Panc1 (cell line): Measurements from ENCODE around the gene LRIG3. TPM values are rescaled to one million over a fixed set of nuclear protein-coding genes. Genes with fewer than 3 reads are reported as not detected.

ENCODE experiments used
- ATAC-seq: fragments of 200-7000 bp; cut with Tn5 transposase; 2 replicates; pipeline ENCODE4 v1.9.1; 2020; ENCODE audit warnings: mild to moderate bottlenecking, moderate library complexity
- BruUV-seq: library from RNA; stranded (reverse); fragments of 400-500 nt; replicated peaks from 2 replicates; lab custom pipeline; 2021; lab: Mats Ljungman, UMichigan
- CTCF ChIA-PET: fragments of 300-600 bp; sonication (Branson Sonifier 250); formaldehyde crosslinking; loops from one replicate; lab custom pipeline; 2022; ENCODE audit warnings: antibody characterized with exemption; lab: Charles Lee
- POLR2A ChIA-PET: fragments of 300-600 bp; sonication (Branson Sonifier 250); formaldehyde crosslinking; loops from one replicate; lab custom pipeline; 2022; ENCODE audit warnings: antibody characterized with exemption; lab: Charles Lee
- DNase-seq: peaks from one replicate; pipeline ENCODE4 v3.0.0-alpha.2; 2010; ENCODE audit warnings: low read depth, low spot score
- H3K27ac ChIP-seq: 2 replicates; pipeline ENCODE4 v1.5.1; 2011; ENCODE audit warnings: mild to moderate bottlenecking, low read length, inconsistent platforms
- H3K27me3 ChIP-seq: fragments of 200-500 bp; sonication (Bioruptor generic); 2 replicates; pipeline ENCODE4 v1.6.0; 2014; ENCODE audit warnings: low read length, inconsistent platforms; ENCODE audit not compliant: control insufficient read depth, insufficient read depth
- H3K36me3 ChIP-seq: fragments of 200-500 bp; sonication (Bioruptor generic); 2 replicates; pipeline ENCODE4 v1.5.1; 2014; ENCODE audit warnings: inconsistent platforms, mild to moderate bottlenecking, low read length, moderate library complexity; ENCODE audit not compliant: control insufficient read depth, insufficient read depth
- H3K4me1 ChIP-seq: 2 replicates; pipeline ENCODE4 v1.5.1; 2011; ENCODE audit warnings: inconsistent platforms, mild to moderate bottlenecking, low read length, moderate library complexity; ENCODE audit not compliant: control insufficient read depth, insufficient read depth
- H3K4me3 ChIP-seq, 2 experiments: 2 replicates each; pipeline ENCODE4 v1.5.1; 2011 to 2012; ENCODE audit warnings: low read depth in 2 of 2, low read length in 2 of 2, mild to moderate bottlenecking in 2 of 2, inconsistent platforms in 1 of 2, moderate library complexity in 1 of 2
- H3K9me3 ChIP-seq: fragments of 200-500 bp; sonication (Bioruptor generic); 2 replicates; pipeline ENCODE4 v1.5.1; 2014; ENCODE audit warnings: low read depth, mild to moderate bottlenecking, inconsistent platforms, low read length, moderate library complexity; ENCODE audit not compliant: control insufficient read depth, insufficient read depth
- CTCF ChIP-seq: fragments of 450-650 bp; IDR thresholded peaks from 2 replicates; pipeline ENCODE4 v1.5.1; 2017; ENCODE audit warnings: mild to moderate bottlenecking
- POLR2AphosphoS5 ChIP-seq: IDR thresholded peaks from 2 replicates; pipeline ENCODE4 v1.6.1; 2012; ENCODE audit warnings: mild to moderate bottlenecking, low read depth, low read length, moderate library complexity
- SIN3A ChIP-seq: IDR thresholded peaks from 2 replicates; pipeline ENCODE4 v1.6.1; 2012; ENCODE audit warnings: low read depth, mild to moderate bottlenecking, low read length, moderate library complexity, borderline replicate concordance; ENCODE audit not compliant: insufficient read depth
- TCF7L2 ChIP-seq: IDR thresholded peaks from 2 replicates; pipeline ENCODE4 v1.6.1; 2011; ENCODE audit warnings: mild to moderate bottlenecking, low read depth, low read length, inconsistent platforms
- in situ Hi-C: cut with HindIII; loops from 2 replicates; pipeline ENCODE4 v1.10.0; 2016; ENCODE audit warnings: low sequenced_read_pairs, low pct_unique_long_range_greater_than_20kb
- intact Hi-C: fragments of 100-400 bp; cut with micrococcal nuclease; formaldehyde crosslinking; loops from one replicate; pipeline ENCODE4 v1.10.0; 2022; ENCODE audit not compliant: unreplicated experiment
- total RNA-seq: library from RNA; stranded (reverse); gene quantifications from one replicate; pipeline ENCODE4 v1.2.1, GENCODE V29; 2021; ENCODE audit not compliant: unreplicated experiment
- TF ChIP-seq, protein P1 (sequence below), 2 experiments: IDR thresholded peaks; 2 replicates each; pipeline ENCODE4 v1.6.1; 2011 to 2012; ENCODE audit warnings: low read depth in 2 of 2, control low read depth in 1 of 2, low read length in 1 of 2, mild to moderate bottlenecking in 1 of 2, moderate library complexity in 1 of 2; ENCODE audit not compliant: insufficient read depth in 1 of 2

Gene LRIG3
- total RNA-seq, 1 experiment from 2014 or later, result 12.1 TPM

DNA sequence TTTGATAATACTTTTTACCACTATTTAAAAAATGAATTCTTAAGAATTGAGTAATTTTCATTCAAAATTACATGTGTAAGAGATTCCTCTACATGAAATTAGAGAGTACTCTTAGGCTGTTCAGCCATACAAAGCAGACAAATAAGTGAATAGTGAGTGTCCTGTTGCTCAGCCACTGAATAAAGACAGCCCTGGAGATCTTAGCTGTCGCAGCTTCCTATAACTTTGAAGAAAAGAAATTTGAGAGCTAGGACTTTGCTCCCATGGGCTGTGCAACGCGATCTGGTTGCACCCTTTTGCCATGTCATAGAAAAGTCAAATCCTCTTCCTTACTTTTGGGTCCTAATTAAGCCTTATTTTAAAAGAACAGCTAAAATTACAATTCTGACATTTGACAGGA, 40.9 kb upstream of the LRIG3 start:
- no peak for DNase-seq
- TF ChIP-seq TCF7L2, result no peak
- TF ChIP-seq CTCF, result no peak
- TF ChIP-seq POLR2AphosphoS5, result no peak
- TF ChIP-seq, protein P1, sequence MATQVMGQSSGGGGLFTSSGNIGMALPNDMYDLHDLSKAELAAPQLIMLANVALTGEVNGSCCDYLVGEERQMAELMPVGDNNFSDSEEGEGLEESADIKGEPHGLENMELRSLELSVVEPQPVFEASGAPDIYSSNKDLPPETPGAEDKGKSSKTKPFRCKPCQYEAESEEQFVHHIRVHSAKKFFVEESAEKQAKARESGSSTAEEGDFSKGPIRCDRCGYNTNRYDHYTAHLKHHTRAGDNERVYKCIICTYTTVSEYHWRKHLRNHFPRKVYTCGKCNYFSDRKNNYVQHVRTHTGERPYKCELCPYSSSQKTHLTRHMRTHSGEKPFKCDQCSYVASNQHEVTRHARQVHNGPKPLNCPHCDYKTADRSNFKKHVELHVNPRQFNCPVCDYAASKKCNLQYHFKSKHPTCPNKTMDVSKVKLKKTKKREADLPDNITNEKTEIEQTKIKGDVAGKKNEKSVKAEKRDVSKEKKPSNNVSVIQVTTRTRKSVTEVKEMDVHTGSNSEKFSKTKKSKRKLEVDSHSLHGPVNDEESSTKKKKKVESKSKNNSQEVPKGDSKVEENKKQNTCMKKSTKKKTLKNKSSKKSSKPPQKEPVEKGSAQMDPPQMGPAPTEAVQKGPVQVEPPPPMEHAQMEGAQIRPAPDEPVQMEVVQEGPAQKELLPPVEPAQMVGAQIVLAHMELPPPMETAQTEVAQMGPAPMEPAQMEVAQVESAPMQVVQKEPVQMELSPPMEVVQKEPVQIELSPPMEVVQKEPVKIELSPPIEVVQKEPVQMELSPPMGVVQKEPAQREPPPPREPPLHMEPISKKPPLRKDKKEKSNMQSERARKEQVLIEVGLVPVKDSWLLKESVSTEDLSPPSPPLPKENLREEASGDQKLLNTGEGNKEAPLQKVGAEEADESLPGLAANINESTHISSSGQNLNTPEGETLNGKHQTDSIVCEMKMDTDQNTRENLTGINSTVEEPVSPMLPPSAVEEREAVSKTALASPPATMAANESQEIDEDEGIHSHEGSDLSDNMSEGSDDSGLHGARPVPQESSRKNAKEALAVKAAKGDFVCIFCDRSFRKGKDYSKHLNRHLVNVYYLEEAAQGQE (IDR thresholded peaks at IDR 0.05; ENCODE audit: insufficient read depth in 1 of 2, low read depth in 2 of 2, low read length in 1 of 2), result no peak
- TF ChIP-seq SIN3A, result no peak
- in situ Hi-C loops (no loop called here), intact Hi-C loops (no loop called here)
- POLR2A ChIA-PET, result no interaction called here
- Histone ChIP-seq H3K4me3 (no peak overlapping the region), H3K27me3 (no peaks in the 10 kb centered on the region), H3K4me1 (no peaks in the 10 kb centered on the region), H3K36me3 (no peaks in the 10 kb centered on the region), H3K9me3 (no peaks in the 10 kb centered on the region), H3K27ac (no peak overlapping the region)
- no peak for ATAC-seq
- CTCF ChIA-PET, result no interaction called here
- BruUV-seq, result no TSS peak

- Histone ChIP-seq H3K4me3 (no peak overlapping the region), H3K27me3 (no peaks in the 10 kb centered on the region), H3K36me3 (no peaks in the 10 kb centered on the region), H3K9me3 (no peaks in the 10 kb centered on the region), H3K4me1 (no peaks in the 10 kb centered on the region), H3K27ac (no peak overlapping the region)
- ChIA-PET POLR2A (no interaction called here), CTCF (no interaction called here)
- BruUV-seq, result no TSS peak
- intact Hi-C loops, result no loop called here
- TF ChIP-seq, protein P1 (IDR thresholded peaks at IDR 0.05; ENCODE audit: insufficient read depth in 1 of 2, low read depth in 2 of 2, low read length in 1 of 2), result no peak
- TF ChIP-seq POLR2AphosphoS5 (no peak), TCF7L2 (no peak), CTCF (no peak), SIN3A (no peak)
- ATAC-seq (no peak), DNase-seq (no peak)
- in situ Hi-C loops, result no loop called here
Measured at GRCh38 chr12:58959639-58960300, 39.5 kb upstream of the LRIG3 start.
